HG03103 (cell line): ENCODE results near the gene SLC38A4.
"Not testable (repeated sequence)": the region's sequence is repeated elsewhere in the genome, so short reads cannot be mapped to it uniquely, and the experiment has no call there.

ENCODE experiments used
- ATAC-seq: cut with Tn5 transposase; IDR thresholded peaks from one replicate; pipeline ENCODE4 v1.9.1; 2021; ENCODE audit warnings: low read depth; ENCODE audit not compliant: unreplicated experiment

SLC38A4 gene

GRCh38 chr12:46779063-46779462 is 46.7 kb downstream of the SLC38A4 start:
- ATAC-seq = no peak

GRCh38 chr12:46778415-46778814 is 47.4 kb downstream of the SLC38A4 start:
- no peak for ATAC-seq

- ATAC-seq = no peak
These were observed 48.2 kb downstream of the SLC38A4 start for GRCh38 chr12:46777587-46777986.

GRCh38 chr12:46775796-46776195 is 50.0 kb downstream of the SLC38A4 start:
- no peak for ATAC-seq

- no peak for ATAC-seq
These were observed 51.5 kb downstream of the SLC38A4 start for GRCh38 chr12:46774322-46774633.

- ATAC-seq = no peak
These were observed 52.0 kb downstream of the SLC38A4 start for GRCh38 chr12:46773586-46774321.

GRCh38 chr12:46771268-46771827 is 54.4 kb downstream of the SLC38A4 start:
- no peak for ATAC-seq

GRCh38 chr12:46770501-46771183 is 55.2 kb downstream of the SLC38A4 start:
- ATAC-seq = no peak

- no peak for ATAC-seq
These were observed 61.8 kb downstream of the SLC38A4 start for GRCh38 chr12:46764005-46764404.

GRCh38 chr12:46763230-46763629 is 62.6 kb downstream of the SLC38A4 start:
- ATAC-seq = no peak

- ATAC-seq = no peak
These were observed 71.2 kb downstream of the SLC38A4 start for GRCh38 chr12:46754550-46754949.

- ATAC-seq = no peak
These were observed 73.4 kb downstream of the SLC38A4 start for GRCh38 chr12:46752396-46752795.

GRCh38 chr12:46751173-46751572 is 74.6 kb downstream of the SLC38A4 start:
- no peak for ATAC-seq

GRCh38 chr12:46749322-46749721 is 76.5 kb downstream of the SLC38A4 start:
- no peak for ATAC-seq

- no peak for ATAC-seq
These were observed 81.5 kb downstream of the SLC38A4 start for GRCh38 chr12:46744283-46744682.

- ATAC-seq = no peak
These were observed 82.3 kb downstream of the SLC38A4 start for GRCh38 chr12:46743456-46743855.

- not testable (repeated sequence) for ATAC-seq
These were observed 83.5 kb downstream of the SLC38A4 start for GRCh38 chr12:46742271-46742670.

GRCh38 chr12:46725332-46725731 is 100.5 kb downstream of the SLC38A4 start:
- no peak for ATAC-seq

- no peak for ATAC-seq
These were observed 102.0 kb downstream of the SLC38A4 start for GRCh38 chr12:46723629-46724419.

- ATAC-seq = no peak
These were observed 103.2 kb downstream of the SLC38A4 start for GRCh38 chr12:46722394-46723185.
